ENCODE measurements around the gene IL1RAPL1.

DNA sequence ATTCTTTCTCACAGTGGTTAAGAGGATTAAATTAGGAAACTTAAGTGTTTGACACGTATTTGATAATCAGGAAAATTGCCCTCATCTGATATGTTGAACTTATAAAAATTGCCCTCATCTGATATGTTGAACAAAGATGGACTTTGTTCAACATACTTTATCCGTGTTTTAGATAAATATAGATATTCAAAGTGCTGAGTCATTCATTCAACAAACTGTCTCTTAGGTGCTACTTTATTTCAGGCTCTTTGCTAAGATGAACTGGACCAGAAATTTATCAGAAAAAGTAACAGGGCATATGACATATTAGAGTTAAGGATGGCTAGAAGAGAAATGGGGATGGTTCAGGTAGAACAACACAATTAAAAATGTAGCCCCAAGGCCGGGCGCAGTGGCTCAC is 81.7 kb downstream of the IL1RAPL1 start:
- TF ChIP-seq GATAD2A (IDR thresholded peaks at IDR 0.05) (no peak), KLF6 (CRISPR knock-in tag; IDR thresholded peaks at IDR 0.05; ENCODE audit: borderline replicate concordance) (no peak), BRF2 (IDR thresholded peaks at IDR 0.05; ENCODE audit: borderline replicate concordance, insufficient read depth, insufficient read length) (no peak), XRCC3 (IDR thresholded peaks at IDR 0.05) (no peak), NR2C2 (CRISPR knock-in tag; IDR thresholded peaks at IDR 0.05) (no peak), NR2C2 (tag; IDR thresholded peaks at IDR 0.05) (no peak), MTF1 (CRISPR knock-in tag; IDR thresholded peaks at IDR 0.05; ENCODE audit: borderline replicate concordance) (no peak), CTCF (IDR thresholded peaks at IDR 0.05 in 2 of 3, conservative IDR thresholded peaks at IDR 0.05 in 1 of 3; ENCODE audit: insufficient read depth in 2 of 3, low read depth in 1 of 3, low read length in 3 of 3) (no peak), NR1H2 (CRISPR knock-in tag; IDR thresholded peaks at IDR 0.05) (no peak), MEF2D (tag; conservative IDR thresholded peaks at IDR 0.05; ENCODE audit: low read depth) (no peak), U2AF2 (optimal IDR thresholded peaks at IDR 0.05; ENCODE audit: low read depth, low read length) (no peak), CBFB (CRISPR knock-in tag; IDR thresholded peaks at IDR 0.05) (no peak)

Measured in K562 (cell line).